ENCODE data around the gene MOB3B.

DNA sequence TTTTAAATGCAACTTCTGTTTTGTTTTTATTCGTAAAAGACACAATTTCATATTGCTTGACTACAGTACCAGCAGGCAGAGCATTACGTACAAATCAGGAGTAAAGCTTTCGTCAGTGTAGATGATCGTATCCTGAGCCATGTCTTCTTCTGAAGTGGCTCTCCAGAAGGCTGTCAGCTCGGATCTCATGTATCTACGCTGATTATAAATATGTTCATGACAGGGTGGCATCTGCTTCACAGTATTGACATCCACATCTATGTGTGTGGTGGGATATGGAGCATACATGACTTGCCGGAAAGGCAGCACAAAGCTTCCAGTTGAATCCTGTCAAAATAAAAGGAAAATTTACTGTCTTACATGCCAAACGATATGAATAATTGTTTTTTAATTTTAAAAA is 26.9 kb upstream of the MOB3B start:
- TF ChIP-seq CTCF (IDR thresholded peaks at IDR 0.05) (no peak), POLR2A (IDR thresholded peaks at IDR 0.05) (no peak), POLR2AphosphoS5 (IDR thresholded peaks at IDR 0.05; ENCODE audit: insufficient read depth in 1 of 2, low read depth in 1 of 2) (no peak)

Measured in vagina (tissue), 2 donors.